Measurements from ENCODE around the gene ADRM1. TPM values are rescaled to one million over a fixed set of nuclear protein-coding genes. Genes with fewer than 3 reads are reported as not detected.

The ADRM1 gene
- total and polyA plus RNA-seq, 2 of the 4 experiments (the other 2 are of a cell fraction) = 103 to 149 TPM

- Histone ChIP-seq H3K14ac (replicated peaks; ENCODE audit: low read depth, low read length) (no peak overlapping the region), H3K9ac (ENCODE audit: low read depth, low read length) (no peak overlapping the region), H2AK5ac (ENCODE audit: low read depth, low read length) (no peak overlapping the region), H3K4me2 (ENCODE audit: low read depth, low read length) (no peak overlapping the region), H2AK9ac (replicated peaks; ENCODE audit: low read depth, low read length, poor library complexity) (no peak overlapping the region), H2BK20ac (ENCODE audit: low read depth, low read length) (no peak overlapping the region), H2BK15ac (ENCODE audit: low read depth, low read length) (no peak overlapping the region), H3K9me3 (ENCODE audit: control insufficient read depth, insufficient read depth, low read length) (no peaks in the 10 kb centered on the region), H3K23ac (ENCODE audit: low read depth, low read length) (no peak overlapping the region), H3K4ac (ENCODE audit: low read depth, low read length) (no peak overlapping the region), H4K8ac (ENCODE audit: low read depth in 2 of 2, low read length in 2 of 2) (no peak overlapping the region), H2AFZ (replicated peaks; ENCODE audit: low read length, poor library complexity) (no peak overlapping the region), H4K91ac (ENCODE audit: insufficient read depth, low read depth, low read length) (no peak overlapping the region), H4K5ac (ENCODE audit: low read depth, low read length) (no peak overlapping the region), H2BK5ac (ENCODE audit: low read depth, low read length, poor library complexity, severe bottlenecking) (no peak overlapping the region), H3K4me3 (ENCODE audit: insufficient read depth, low read depth, low read length) (no peak overlapping the region), H3K9me1 (ENCODE audit: insufficient read depth, low read length) (no peaks in the 10 kb centered on the region), H3K56ac (ENCODE audit: extremely low read depth, insufficient read depth, low read length) (no peak overlapping the region), H3K79me1 (ENCODE audit: low read depth in 1 of 2, low read length in 2 of 2) (no peaks in the 10 kb centered on the region), H3K36me3 (ENCODE audit: control insufficient read depth, insufficient read depth, low read length) (peaks cover 46% of the 10 kb centered on the region; the same call in 1 of the 2 replicates), H3K4me1 (ENCODE audit: control insufficient read depth, insufficient read depth, low read length) (no peaks in the 10 kb centered on the region), H3K18ac (ENCODE audit: low read depth, low read length) (no peak overlapping the region), H3K27ac (ENCODE audit: insufficient read depth, low read length) (no peak overlapping the region), H3K27me3 (ENCODE audit: control insufficient read depth, insufficient read depth, low read length) (no peaks in the 10 kb centered on the region), H2BK120ac (ENCODE audit: low read depth, low read length) (no peak overlapping the region), H4K20me1 (ENCODE audit: insufficient read depth, low read length) (no peaks in the 10 kb centered on the region)
- no peak for TF ChIP-seq CTCF (conservative IDR thresholded peaks at IDR 0.05; ENCODE audit: low read depth, low read length)
- no peak for TF ChIP-seq USF2 (IDR thresholded peaks at IDR 0.05; ENCODE audit: low read depth, low read length)
- TF ChIP-seq RCOR1 (IDR thresholded peaks at IDR 0.05; ENCODE audit: insufficient replicate concordance, low read length) = no peak
- no peak for TF ChIP-seq SMC3 (IDR thresholded peaks at IDR 0.05; ENCODE audit: low read depth, low read length)
- no peak for TF ChIP-seq RAD21 (IDR thresholded peaks at IDR 0.05; ENCODE audit: low read length)
- no peak for TF ChIP-seq MXI1 (IDR thresholded peaks at IDR 0.05; ENCODE audit: borderline replicate concordance, low read depth, low read length)
- no peak for TF ChIP-seq MAFK (IDR thresholded peaks at IDR 0.05; ENCODE audit: low read depth, low read length)
- no peak for TF ChIP-seq CEBPB (IDR thresholded peaks at IDR 0.05; ENCODE audit: low read depth, low read length)
- no peak for TF ChIP-seq BHLHE40 (IDR thresholded peaks at IDR 0.05; ENCODE audit: low read depth, low read length)
- TF ChIP-seq MAZ (IDR thresholded peaks at IDR 0.05; ENCODE audit: borderline replicate concordance, low read depth, low read length) = no peak
- dilution Hi-C loops (cut with HindIII; ENCODE audit: low sequenced_read_pairs, unreplicated experiment) = no loop called here
- intact Hi-C loops (cut with micrococcal nuclease) = no loop called here
- no TSS peak for BruUV-seq (replicated peaks)
- 90% methylated on average over 20 of the region's 36 CpGs; no CpG with 5 or more reads in 1 of the 2 experiments for WGBS, 2 experiments (ENCODE audit: extremely low coverage in 2 of 2, insufficient read length in 1 of 2)
- ATAC-seq (ENCODE audit: low read depth) (no peak), DNase-seq (no peak)
- in situ Hi-C loops (cut with MboI; ENCODE audit: low sequenced_read_pairs) = no loop called here
- POLR2A ChIA-PET (ENCODE audit: unreplicated experiment) = no interaction called here
- CTCF ChIA-PET = no interaction called here
These were observed 15.9 kb downstream of the ADRM1 start for GRCh38 chr20:62318400-62319345.
